Vagina (tissue), 2 donors: Measurements from ENCODE around the gene SMTNL2. TPM values are rescaled to one million over a fixed set of nuclear protein-coding genes. Genes with fewer than 3 reads are reported as not detected.
A peak's percentile ranks its signal among the peaks of the same experiment; 100 is the strongest.
"Not testable (repeated sequence)": the region's sequence is repeated elsewhere in the genome, so short reads cannot be mapped to it uniquely, and the experiment has no call there.

Experiments
- DNase-seq, 2 donors: peaks; one replicate each; pipeline ENCODE4 v3.0.0-alpha.2; 2017; ENCODE audit errors: extremely low spot score in 2 of 2
- H3K27ac ChIP-seq: fragments of 200-600 bp; sonication (generic); one replicate; pipeline ENCODE4 v1.5.1; 2019
- H3K27me3 ChIP-seq: fragments of 200-600 bp; sonication (generic); one replicate; pipeline ENCODE4 v1.5.1; 2019
- H3K36me3 ChIP-seq, 2 donors: fragments of 200-600 bp; sonication (generic); one replicate each; pipeline ENCODE4 v1.5.1; 2017 to 2019
- H3K4me1 ChIP-seq: fragments of 200-600 bp; sonication (generic); one replicate; pipeline ENCODE4 v1.5.1; 2019
- H3K4me3 ChIP-seq, 2 donors: fragments of 200-600 bp; sonication (generic); 1 replicate in 1 of 2; 2 replicates in 1 of 2; pipeline ENCODE4 v1.5.1; 2016 to 2019
- H3K9me3 ChIP-seq: fragments of 200-600 bp; sonication (generic); one replicate; pipeline ENCODE4 v1.5.1; 2019
- POLR2A ChIP-seq, 2 donors: fragments of 450-650 bp; IDR thresholded peaks; one replicate each; pipeline ENCODE4 v1.6.1; 2017; ENCODE audit warnings: antibody characterized with exemption in 2 of 2, mild to moderate bottlenecking in 2 of 2, moderate library complexity in 2 of 2
- POLR2AphosphoS5 ChIP-seq, 2 donors: sonication (generic); formaldehyde crosslinking; IDR thresholded peaks; one replicate each; pipeline ENCODE4 v1.9.0; 2017; ENCODE audit warnings: antibody characterized with exemption in 2 of 2, mild to moderate bottlenecking in 2 of 2, low read depth in 1 of 2; ENCODE audit not compliant: insufficient read depth in 1 of 2
- intact Hi-C: fragments of 100-400 bp; cut with DNase I; formaldehyde crosslinking; loops from one replicate; pipeline ENCODE4 v1.15.1; 2023
- total RNA-seq: library from RNA; depleted of rRNA; stranded (reverse); fragments of >200 nt; gene quantifications from one replicate; pipeline ENCODE4 v1.2.3, GENCODE V29; 2016
- TF ChIP-seq, protein P1 (sequence below), 3 experiments: fragments of 450-650 bp in 2 of 3; fragments of 200-600 bp in 1 of 3; sonication (generic) in 1 of 3; IDR thresholded peaks; one replicate each; pipeline ENCODE4 v1.5.1; 2017 to 2019; ENCODE audit warnings: antibody characterized with exemption in 3 of 3, mild to moderate bottlenecking in 2 of 3, moderate library complexity in 2 of 3

SMTNL2 gene
- total RNA-seq, 1 donor from 2014 or later, result 2.5 TPM

DNA sequence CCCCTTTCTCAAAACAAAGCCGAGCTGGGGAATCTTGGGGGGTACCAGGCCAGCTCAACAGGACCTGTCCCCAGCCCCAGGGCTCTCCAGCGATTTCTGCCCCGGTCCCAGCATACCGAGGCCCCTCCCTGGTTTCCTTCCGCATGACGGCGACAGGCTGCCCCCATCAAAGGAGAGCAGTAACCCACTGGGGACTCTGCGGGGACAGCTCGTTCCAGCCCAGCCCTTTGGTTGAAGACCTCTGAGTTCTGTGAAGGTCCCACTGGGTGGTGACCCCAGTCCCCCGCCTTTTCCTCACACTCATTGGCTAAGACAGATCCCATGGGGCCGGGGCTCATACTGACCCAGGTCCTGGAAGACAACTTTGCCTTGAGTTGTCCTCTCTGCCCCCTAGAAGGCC lies 4.1 kb downstream of the SMTNL2 start:
- no peak overlapping the region for H3K4me3 ChIP-seq
- peaks cover 27% of the 10 kb centered on the region for H3K4me1 ChIP-seq
- no peaks in the 10 kb centered on the region for H3K36me3 ChIP-seq
- no peaks in the 10 kb centered on the region for H3K27me3 ChIP-seq
- H3K9me3 ChIP-seq, result no peaks in the 10 kb centered on the region
- intact Hi-C loops, result no loop called here
- H3K27ac ChIP-seq, result no peak overlapping the region
- peak in 1 of 2 donors; percentile 46 for TF ChIP-seq POLR2AphosphoS5 (IDR thresholded peaks at IDR 0.05; ENCODE audit: insufficient read depth in 1 of 2, low read depth in 1 of 2)
- TF ChIP-seq, protein P1, sequence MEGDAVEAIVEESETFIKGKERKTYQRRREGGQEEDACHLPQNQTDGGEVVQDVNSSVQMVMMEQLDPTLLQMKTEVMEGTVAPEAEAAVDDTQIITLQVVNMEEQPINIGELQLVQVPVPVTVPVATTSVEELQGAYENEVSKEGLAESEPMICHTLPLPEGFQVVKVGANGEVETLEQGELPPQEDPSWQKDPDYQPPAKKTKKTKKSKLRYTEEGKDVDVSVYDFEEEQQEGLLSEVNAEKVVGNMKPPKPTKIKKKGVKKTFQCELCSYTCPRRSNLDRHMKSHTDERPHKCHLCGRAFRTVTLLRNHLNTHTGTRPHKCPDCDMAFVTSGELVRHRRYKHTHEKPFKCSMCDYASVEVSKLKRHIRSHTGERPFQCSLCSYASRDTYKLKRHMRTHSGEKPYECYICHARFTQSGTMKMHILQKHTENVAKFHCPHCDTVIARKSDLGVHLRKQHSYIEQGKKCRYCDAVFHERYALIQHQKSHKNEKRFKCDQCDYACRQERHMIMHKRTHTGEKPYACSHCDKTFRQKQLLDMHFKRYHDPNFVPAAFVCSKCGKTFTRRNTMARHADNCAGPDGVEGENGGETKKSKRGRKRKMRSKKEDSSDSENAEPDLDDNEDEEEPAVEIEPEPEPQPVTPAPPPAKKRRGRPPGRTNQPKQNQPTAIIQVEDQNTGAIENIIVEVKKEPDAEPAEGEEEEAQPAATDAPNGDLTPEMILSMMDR (IDR thresholded peaks at IDR 0.05), result no peak
- DNase-seq, result no peak

DNA sequence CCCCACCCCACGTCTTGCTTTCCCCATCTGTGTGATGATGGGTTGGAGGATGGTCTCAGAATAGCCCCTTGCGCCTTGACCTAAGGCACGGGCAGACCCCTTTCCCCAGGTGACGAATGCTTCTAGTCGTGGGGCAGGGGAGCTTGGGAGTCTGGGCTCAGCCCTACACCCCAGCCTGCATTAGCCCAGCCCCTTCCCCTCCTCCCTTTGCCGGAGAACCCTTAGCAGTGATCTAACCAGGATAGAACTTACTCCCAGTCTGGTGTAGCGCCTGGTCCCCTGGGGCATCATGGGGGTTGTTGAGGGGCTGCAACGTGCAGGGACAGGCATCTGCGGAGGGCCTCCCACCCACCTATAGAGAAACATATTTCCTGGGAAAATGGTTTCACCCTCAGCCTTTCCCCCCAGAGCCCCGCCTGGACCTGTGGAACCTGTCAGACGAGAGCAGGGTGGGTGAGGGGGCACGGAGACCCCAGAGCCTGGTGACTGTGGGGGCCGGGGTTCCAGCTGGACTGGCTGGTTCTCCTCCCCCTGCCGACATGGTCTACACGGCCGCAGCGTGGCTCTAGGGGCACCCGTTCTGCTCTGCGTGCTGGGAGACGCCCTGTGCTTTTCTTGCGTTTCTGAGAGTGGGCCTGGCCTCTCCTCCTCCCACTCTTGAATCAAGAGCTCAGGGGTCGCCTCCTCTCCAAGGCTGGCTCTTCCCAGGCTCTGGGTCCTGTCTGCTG lies 4.7 kb downstream of the SMTNL2 start:
- H3K27me3 ChIP-seq, result no peaks in the 10 kb centered on the region
- no peaks in the 10 kb centered on the region for H3K36me3 ChIP-seq
- TF ChIP-seq, protein P1 (IDR thresholded peaks at IDR 0.05), result no peak
- TF ChIP-seq POLR2AphosphoS5 (IDR thresholded peaks at IDR 0.05; ENCODE audit: insufficient read depth in 1 of 2, low read depth in 1 of 2), result no peak
- TF ChIP-seq POLR2A (IDR thresholded peaks at IDR 0.05), result no peak
- no peak overlapping the region for H3K4me3 ChIP-seq
- intact Hi-C loops, result no loop called here
- DNase-seq, result no peak
- H3K27ac ChIP-seq, result no peak overlapping the region
- no peaks in the 10 kb centered on the region for H3K9me3 ChIP-seq
- peaks cover 21% of the 10 kb centered on the region for H3K4me1 ChIP-seq

- H3K27me3 ChIP-seq, DNase-seq, intact Hi-C loops, H3K9me3 ChIP-seq, H3K36me3 ChIP-seq, H3K4me3 ChIP-seq, H3K27ac ChIP-seq: not testable (repeated sequence)
- H3K4me1 ChIP-seq, result peaks cover 16% of the 10 kb centered on the region
These were observed 5.7 kb downstream of the SMTNL2 start for GRCh38 chr17:4590042-4590441.

DNA sequence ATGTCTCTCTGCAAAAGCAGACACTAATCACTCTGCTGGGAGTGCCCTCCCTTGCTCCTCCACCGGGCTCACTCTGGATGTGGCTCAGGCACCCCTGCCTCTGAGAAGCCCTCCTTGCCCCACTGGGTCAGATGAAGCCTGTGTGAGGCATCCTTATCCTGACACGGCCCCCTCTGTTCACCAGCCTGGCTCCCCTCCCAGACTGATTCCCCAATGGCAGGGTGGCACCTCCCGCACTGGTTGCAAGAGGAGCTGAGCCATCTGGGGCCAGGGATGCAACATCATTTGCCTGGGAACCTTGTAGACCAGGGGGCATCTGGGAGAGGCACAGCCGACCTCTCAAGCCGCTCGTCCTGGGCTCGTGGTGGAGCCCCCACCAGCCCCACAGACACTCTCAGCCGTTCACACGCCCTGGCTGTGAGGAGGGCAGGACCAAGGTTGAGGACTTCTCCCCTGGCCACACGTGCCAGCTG lies 6.7 kb downstream of the SMTNL2 start:
- TF ChIP-seq POLR2A (IDR thresholded peaks at IDR 0.05) (no peak), POLR2AphosphoS5 (IDR thresholded peaks at IDR 0.05; ENCODE audit: insufficient read depth in 1 of 2, low read depth in 1 of 2) (no peak)
- TF ChIP-seq, protein P1 (IDR thresholded peaks at IDR 0.05), result no peak
- H3K27ac ChIP-seq, result no peak overlapping the region
- no peak overlapping the region for H3K4me3 ChIP-seq
- intact Hi-C loops, result no loop called here
- DNase-seq, result no peak
- no peaks in the 10 kb centered on the region for H3K36me3 ChIP-seq
- peaks cover 7% of the 10 kb centered on the region for H3K4me1 ChIP-seq
- H3K27me3 ChIP-seq, result no peaks in the 10 kb centered on the region
- no peaks in the 10 kb centered on the region for H3K9me3 ChIP-seq

GRCh38 chr17:4591529-4591928 lies 7.2 kb downstream of the SMTNL2 start:
- H3K27ac ChIP-seq, result no peak overlapping the region
- peaks cover 7% of the 10 kb centered on the region for H3K4me1 ChIP-seq
- no peaks in the 10 kb centered on the region for H3K27me3 ChIP-seq

More at GRCh38 chr17:4591529-4591928, 7.2 kb downstream of the SMTNL2 start:
- Histone ChIP-seq H3K4me3 (no peak overlapping the region), H3K9me3 (no peaks in the 10 kb centered on the region), H3K36me3 (no peaks in the 10 kb centered on the region)
- TF ChIP-seq POLR2A (IDR thresholded peaks at IDR 0.05) (no peak), POLR2AphosphoS5 (IDR thresholded peaks at IDR 0.05; ENCODE audit: insufficient read depth in 1 of 2, low read depth in 1 of 2) (no peak)
- TF ChIP-seq, protein P1 (IDR thresholded peaks at IDR 0.05), result no peak
- intact Hi-C loops, result no loop called here
- DNase-seq, result no peak
